Activated CD4-positive, alpha-beta memory T cell treated with anti-CD3 and anti-CD28 coated beads for 36 hours (primary cell): ENCODE results near the gene SHROOM1. TPM values are rescaled to one million over a fixed set of nuclear protein-coding genes. Genes with fewer than 3 reads are reported as not detected.

Experiments
- CTCF ChIA-PET: fragments of 350-600 bp; sonication (Branson Sonifier 250); formaldehyde crosslinking; loops from one replicate; lab custom pipeline; 2021; ENCODE audit warnings: antibody characterized with exemption, inconsistent platforms; lab: Charles Lee
- POLR2A ChIA-PET: fragments of 350-600 bp; sonication (Branson Sonifier 250); formaldehyde crosslinking; loops from one replicate; lab custom pipeline; 2021; ENCODE audit warnings: antibody characterized with exemption; lab: Charles Lee
- DNase-seq: peaks from one replicate; pipeline ENCODE4 v3.0.0-alpha.2; 2020
- H3K27ac Mint-ChIP-seq: one replicate; pipeline ENCODE4 v1.8.0; 2021; ENCODE audit warnings: mixed read lengths
- H3K27me3 Mint-ChIP-seq: one replicate; pipeline ENCODE4 v1.8.0; 2021; ENCODE audit warnings: mixed read lengths
- H3K36me3 Mint-ChIP-seq: one replicate; pipeline ENCODE4 v1.8.0; 2021; ENCODE audit warnings: mixed read lengths
- H3K4me1 Mint-ChIP-seq: one replicate; pipeline ENCODE4 v1.8.0; 2021; ENCODE audit warnings: low read depth, mixed read lengths
- H3K4me3 Mint-ChIP-seq: one replicate; pipeline ENCODE4 v1.8.0; 2021; ENCODE audit warnings: mild to moderate bottlenecking, mixed read lengths
- H3K9me3 Mint-ChIP-seq: one replicate; pipeline ENCODE4 v1.8.0; 2021; ENCODE audit warnings: mixed read lengths
- intact Hi-C: fragments of 100-400 bp; cut with micrococcal nuclease; formaldehyde crosslinking; loops from one replicate; pipeline ENCODE4 v1.15.1; 2023
- total RNA-seq, 2 experiments: library from RNA; stranded (reverse); gene quantifications; one replicate each; pipeline ENCODE4 v1.2.3, GENCODE V29; 2021

SHROOM1 gene
- total RNA-seq, 2 experiments from 2014 or later = 1.2 to 1.6 TPM

GRCh38 chr5:132849347-132849746 is 18.9 kb upstream of the SHROOM1 start:
- no peaks in the 10 kb centered on the region for H3K27me3 Mint-ChIP-seq
- H3K4me3 Mint-ChIP-seq = no peak overlapping the region
- H3K27ac Mint-ChIP-seq = no peak overlapping the region
- POLR2A ChIA-PET = no interaction called here
- CTCF ChIA-PET = no interaction called here
- H3K4me1 Mint-ChIP-seq = peaks cover 1% of the 10 kb centered on the region
- no peaks in the 10 kb centered on the region for H3K36me3 Mint-ChIP-seq
- H3K9me3 Mint-ChIP-seq = no peaks in the 10 kb centered on the region
- intact Hi-C loops = no loop called here
- DNase-seq = no peak

- no peak overlapping the region for H3K4me3 Mint-ChIP-seq
- ChIA-PET POLR2A (no interaction called here), CTCF (interaction anchor here (0.7 kb wide), 1 partner anchor 188 kb away, joined by 3 read pairs; no protein-coding TSS in a partner anchor)
- DNase-seq = no peak
- H3K27ac Mint-ChIP-seq = no peak overlapping the region
- H3K9me3 Mint-ChIP-seq = no peaks in the 10 kb centered on the region
- no peaks in the 10 kb centered on the region for H3K27me3 Mint-ChIP-seq
- no peaks in the 10 kb centered on the region for H3K4me1 Mint-ChIP-seq
- intact Hi-C loops = no loop called here
- H3K36me3 Mint-ChIP-seq = no peaks in the 10 kb centered on the region
Observed at GRCh38 chr5:132848270-132848669, 17.8 kb upstream of the SHROOM1 start.

- ChIA-PET POLR2A (no interaction called here), CTCF (interaction anchor here (1.1 kb wide), 2 partner anchors 12 to 21 kb away, joined by 4 read pairs; no protein-coding TSS in a partner anchor)
- Mint-ChIP-seq H3K27ac (peak overlapping the region; percentile 18), H3K27me3 (no peaks in the 10 kb centered on the region), H3K4me1 (no peaks in the 10 kb centered on the region), H3K9me3 (no peaks in the 10 kb centered on the region), H3K36me3 (no peaks in the 10 kb centered on the region), H3K4me3 (no peak overlapping the region)
- no peak for DNase-seq
- intact Hi-C loops = no loop called here
Observed at GRCh38 chr5:132841305-132841704, 10.9 kb upstream of the SHROOM1 start.

GRCh38 chr5:132840896-132841295 is 10.4 kb upstream of the SHROOM1 start:
- H3K4me1 Mint-ChIP-seq = no peaks in the 10 kb centered on the region
- intact Hi-C loops = no loop called here

GRCh38 chr5:132840313-132840712 is 9.9 kb upstream of the SHROOM1 start:
- ChIA-PET CTCF (interaction anchor here (1.9 kb wide), 1 partner anchor 11 kb away, joined by 7 read pairs; the partner anchor contains the start of gene SHROOM1), POLR2A (interaction anchor here (0.6 kb wide), 1 partner anchor 314 kb away, joined by 3 read pairs; no protein-coding TSS in a partner anchor)
- no peak overlapping the region for H3K4me3 Mint-ChIP-seq
- H3K27me3 Mint-ChIP-seq = no peaks in the 10 kb centered on the region
- no peaks in the 10 kb centered on the region for H3K4me1 Mint-ChIP-seq
- H3K9me3 Mint-ChIP-seq = no peaks in the 10 kb centered on the region
- H3K36me3 Mint-ChIP-seq = no peaks in the 10 kb centered on the region
- DNase-seq = no peak
- H3K27ac Mint-ChIP-seq = no peak overlapping the region
- intact Hi-C loops = no loop called here

More at GRCh38 chr5:132840896-132841295, 10.4 kb upstream of the SHROOM1 start:
- no peaks in the 10 kb centered on the region for H3K36me3 Mint-ChIP-seq
- CTCF ChIA-PET = interaction anchor here (1.1 kb wide), 2 partner anchors 11 to 21 kb away, joined by 4 read pairs; no protein-coding TSS in a partner anchor
- no peaks in the 10 kb centered on the region for H3K27me3 Mint-ChIP-seq
- H3K9me3 Mint-ChIP-seq = no peaks in the 10 kb centered on the region
- no peak overlapping the region for H3K27ac Mint-ChIP-seq
- POLR2A ChIA-PET = no interaction called here
- DNase-seq = no peak
- H3K4me3 Mint-ChIP-seq = no peak overlapping the region

GRCh38 chr5:132839426-132840301 is 9.2 kb upstream of the SHROOM1 start:
- DNase-seq = no peak
- intact Hi-C loops = no loop called here
- Mint-ChIP-seq H3K27ac (no peak overlapping the region), H3K4me3 (no peak overlapping the region), H3K9me3 (no peaks in the 10 kb centered on the region), H3K4me1 (no peaks in the 10 kb centered on the region), H3K36me3 (no peaks in the 10 kb centered on the region), H3K27me3 (no peaks in the 10 kb centered on the region)
- POLR2A ChIA-PET = interaction anchor here (0.6 kb wide), 1 partner anchor 313 kb away, joined by 3 read pairs; no protein-coding TSS in a partner anchor
- CTCF ChIA-PET = interaction anchor here (1.9 kb wide), 1 partner anchor 10 kb away, joined by 7 read pairs; the partner anchor contains the start of gene SHROOM1

- no peak for DNase-seq
- ChIA-PET POLR2A (no interaction called here), CTCF (interaction anchor here (1.0 to 1.9 kb wide), 2 partner anchors 9 to 124 kb away, joined by 3 to 7 read pairs; partner anchors contain the start of gene SHROOM1)
- no peaks in the 10 kb centered on the region for H3K36me3 Mint-ChIP-seq
- no peaks in the 10 kb centered on the region for H3K9me3 Mint-ChIP-seq
- H3K27ac Mint-ChIP-seq = no peak overlapping the region
- no peaks in the 10 kb centered on the region for H3K4me1 Mint-ChIP-seq
- intact Hi-C loops = no loop called here
- H3K27me3 Mint-ChIP-seq = no peaks in the 10 kb centered on the region
- H3K4me3 Mint-ChIP-seq = no peak overlapping the region
Observed at GRCh38 chr5:132838516-132839282, 8.3 kb upstream of the SHROOM1 start.

GRCh38 chr5:132837868-132838267 is 7.4 kb upstream of the SHROOM1 start:
- ChIA-PET POLR2A (no interaction called here), CTCF (interaction anchor here (1.0 kb wide), 1 partner anchor 123 kb away, joined by 3 read pairs; no protein-coding TSS in a partner anchor)
- DNase-seq = no peak
- intact Hi-C loops = no loop called here
- Mint-ChIP-seq H3K36me3 (no peaks in the 10 kb centered on the region), H3K27me3 (no peaks in the 10 kb centered on the region), H3K9me3 (no peaks in the 10 kb centered on the region), H3K4me1 (no peaks in the 10 kb centered on the region), H3K4me3 (no peak overlapping the region), H3K27ac (no peak overlapping the region)

GRCh38 chr5:132836852-132837251 is 6.4 kb upstream of the SHROOM1 start:
- H3K27ac Mint-ChIP-seq = no peak overlapping the region
- H3K4me1 Mint-ChIP-seq = no peaks in the 10 kb centered on the region
- DNase-seq = no peak
- no peaks in the 10 kb centered on the region for H3K9me3 Mint-ChIP-seq
- ChIA-PET POLR2A (interaction anchor here (1.1 kb wide), 1 partner anchor 29 kb away, joined by 3 read pairs; the partner anchor contains the start of genes GDF9 and UQCRQ), CTCF (no interaction called here)
- H3K4me3 Mint-ChIP-seq = no peak overlapping the region
- H3K36me3 Mint-ChIP-seq = no peaks in the 10 kb centered on the region
- H3K27me3 Mint-ChIP-seq = peaks cover 2% of the 10 kb centered on the region
- intact Hi-C loops = no loop called here

- intact Hi-C loops = no loop called here
- H3K36me3 Mint-ChIP-seq = no peaks in the 10 kb centered on the region
- no peak overlapping the region for H3K4me3 Mint-ChIP-seq
Observed at GRCh38 chr5:132834057-132834456, 3.6 kb upstream of the SHROOM1 start.

GRCh38 chr5:132832612-132833011 is 2.2 kb upstream of the SHROOM1 start:
- intact Hi-C loops = no loop called here
- CTCF ChIA-PET = interaction anchor here (5.4 kb wide), 1 partner anchor 13 kb away, joined by 24 read pairs; no protein-coding TSS in a partner anchor

More at GRCh38 chr5:132834057-132834456, 3.6 kb upstream of the SHROOM1 start:
- no peak overlapping the region for H3K27ac Mint-ChIP-seq
- ChIA-PET CTCF (interaction anchor here (1.2 to 5.4 kb wide), 2 partner anchors 14 to 49 kb away, joined by 3 to 24 read pairs; no protein-coding TSS in a partner anchor), POLR2A (no interaction called here)
- H3K27me3 Mint-ChIP-seq = peaks cover 18% of the 10 kb centered on the region
- DNase-seq = no peak
- no peaks in the 10 kb centered on the region for H3K4me1 Mint-ChIP-seq
- no peaks in the 10 kb centered on the region for H3K9me3 Mint-ChIP-seq

More at GRCh38 chr5:132832612-132833011, 2.2 kb upstream of the SHROOM1 start:
- no peaks in the 10 kb centered on the region for H3K36me3 Mint-ChIP-seq
- H3K27me3 Mint-ChIP-seq = peaks cover 24% of the 10 kb centered on the region
- no peak overlapping the region for H3K27ac Mint-ChIP-seq
- no peak for DNase-seq
- no peaks in the 10 kb centered on the region for H3K9me3 Mint-ChIP-seq
- POLR2A ChIA-PET = no interaction called here
- H3K4me1 Mint-ChIP-seq = no peaks in the 10 kb centered on the region
- no peak overlapping the region for H3K4me3 Mint-ChIP-seq
